GM19397 (cell line): Measurements from ENCODE around the gene WIF1.

Experiments
- ATAC-seq: cut with Tn5 transposase; IDR thresholded peaks from one replicate; pipeline ENCODE4 v1.9.1; 2021; ENCODE audit warnings: mild to moderate bottlenecking, moderate library complexity; ENCODE audit not compliant: unreplicated experiment

Gene WIF1, protein sequence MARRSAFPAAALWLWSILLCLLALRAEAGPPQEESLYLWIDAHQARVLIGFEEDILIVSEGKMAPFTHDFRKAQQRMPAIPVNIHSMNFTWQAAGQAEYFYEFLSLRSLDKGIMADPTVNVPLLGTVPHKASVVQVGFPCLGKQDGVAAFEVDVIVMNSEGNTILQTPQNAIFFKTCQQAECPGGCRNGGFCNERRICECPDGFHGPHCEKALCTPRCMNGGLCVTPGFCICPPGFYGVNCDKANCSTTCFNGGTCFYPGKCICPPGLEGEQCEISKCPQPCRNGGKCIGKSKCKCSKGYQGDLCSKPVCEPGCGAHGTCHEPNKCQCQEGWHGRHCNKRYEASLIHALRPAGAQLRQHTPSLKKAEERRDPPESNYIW

DNA sequence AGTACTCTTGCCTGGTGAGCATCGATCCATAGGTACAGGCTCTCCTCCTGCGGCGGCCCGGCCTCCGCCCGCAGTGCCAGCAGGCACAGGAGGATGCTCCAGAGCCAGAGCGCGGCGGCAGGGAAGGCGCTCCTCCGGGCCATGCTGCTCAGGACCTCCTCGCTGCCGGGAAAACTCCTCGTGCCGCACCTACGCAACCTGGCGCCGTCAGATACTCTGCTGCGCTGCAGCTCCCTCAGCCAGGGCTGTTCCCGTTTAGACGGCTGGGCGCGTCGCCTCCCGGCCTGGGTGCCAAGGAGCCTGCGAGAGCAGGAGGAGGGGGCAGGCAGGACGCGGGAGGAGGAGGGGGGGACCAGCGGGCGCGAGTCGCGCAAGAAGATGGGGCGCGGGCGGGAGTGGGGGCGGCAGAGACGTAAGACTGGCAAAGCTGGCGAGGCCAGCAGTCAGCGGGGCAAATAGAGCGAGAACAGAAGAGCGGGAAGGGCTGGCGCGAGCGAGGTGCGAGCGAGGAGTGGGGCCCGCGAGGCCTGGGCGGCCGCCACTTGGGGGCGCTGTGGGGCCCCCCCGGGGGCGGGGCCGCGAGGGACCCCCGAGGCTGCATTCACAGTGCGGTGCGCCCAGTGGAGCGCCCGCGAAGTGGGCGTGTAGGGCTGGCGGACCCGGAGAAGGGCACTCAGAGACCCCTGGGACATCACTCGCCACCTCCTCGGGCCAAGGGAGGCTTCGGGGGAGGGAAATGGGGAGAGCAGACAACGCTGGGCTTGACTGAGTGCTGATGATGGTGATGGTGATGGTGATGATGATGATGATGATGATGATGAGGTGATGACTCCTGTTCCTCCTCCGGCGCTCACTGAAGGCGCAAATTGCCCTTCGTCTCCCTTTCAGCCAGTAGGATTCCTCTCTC lies at the start of gene WIF1:
WIF1 (minus strand) TSS at position 257 of the 907 bp plus-strand sequence; CDS start at position 143, 114 bp downstream.
- peak; percentile 59 for ATAC-seq

GRCh38 chr12:65170209-65170881 lies 49.2 kb upstream of the WIF1 start:
- ATAC-seq = peak; percentile 46

DNA sequence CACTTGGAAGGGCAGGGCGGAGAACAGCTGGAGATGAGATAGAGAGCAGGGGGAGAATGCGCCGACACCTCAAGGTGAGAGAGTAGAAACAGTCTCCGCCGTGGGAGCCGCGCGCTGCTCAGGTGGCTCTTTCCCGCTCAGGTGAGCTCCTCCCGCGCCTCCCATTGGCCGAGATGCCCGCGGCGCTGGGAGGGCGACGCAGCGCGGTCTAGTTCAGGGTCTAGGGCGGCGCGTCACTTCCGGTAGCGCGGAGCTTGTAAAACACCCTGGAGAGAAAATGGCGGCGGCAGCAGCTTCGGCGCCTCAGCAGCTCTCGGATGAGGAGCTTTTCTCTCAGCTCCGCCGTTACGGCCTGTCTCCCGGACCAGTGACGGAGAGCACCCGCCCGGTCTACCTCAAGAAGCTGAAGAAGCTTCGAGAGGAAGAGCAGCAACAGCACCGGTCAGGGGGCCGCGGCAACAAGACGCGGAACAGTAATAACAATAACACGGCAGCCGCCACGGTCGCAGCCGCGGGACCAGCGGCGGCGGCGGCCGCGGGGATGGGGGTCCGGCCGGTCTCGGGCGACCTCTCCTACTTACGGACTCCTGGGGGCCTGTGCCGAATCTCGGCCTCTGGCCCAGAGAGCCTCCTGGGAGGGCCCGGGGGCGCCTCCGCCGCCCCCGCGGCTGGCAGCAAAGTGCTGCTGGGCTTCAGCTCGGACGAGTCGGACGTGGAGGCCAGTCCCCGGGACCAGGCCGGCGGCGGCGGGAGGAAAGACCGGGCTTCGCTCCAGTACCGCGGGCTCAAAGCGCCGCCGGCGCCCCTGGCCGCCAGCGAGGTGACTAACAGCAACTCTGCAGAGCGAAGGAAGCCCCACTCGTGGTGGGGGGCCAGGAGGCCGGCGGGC lies 48.5 kb upstream of the WIF1 start, which contains the start of gene LEMD3:
LEMD3 (plus strand) TSS at position 264 of the 889 bp plus-strand sequence; CDS start at position 278, 14 bp downstream.
- ATAC-seq = peak; percentile 91

GRCh38 chr12:65168681-65169319 lies 47.7 kb upstream of the WIF1 start:
- no peak for ATAC-seq

DNA sequence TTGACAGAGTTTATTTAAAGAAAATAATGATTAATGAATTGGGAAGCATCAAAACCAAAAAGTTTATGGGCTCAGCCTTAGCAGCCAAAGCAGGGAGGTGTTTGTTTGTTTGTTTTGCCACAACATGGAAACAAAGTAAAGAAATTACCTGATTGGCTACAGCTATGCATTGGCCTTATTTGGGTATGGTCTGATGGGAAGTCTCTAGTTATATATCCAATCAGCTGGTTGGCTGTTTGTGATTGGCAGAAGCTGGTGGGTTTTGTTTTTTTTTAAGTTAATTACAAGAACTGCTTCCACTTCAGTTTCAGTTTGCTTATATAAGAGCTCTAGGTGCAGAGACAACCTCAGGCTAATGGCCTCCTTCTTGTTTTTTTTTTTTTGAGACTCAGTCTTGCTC lies 43.7 kb upstream of the WIF1 start:
- no peak for ATAC-seq

DNA sequence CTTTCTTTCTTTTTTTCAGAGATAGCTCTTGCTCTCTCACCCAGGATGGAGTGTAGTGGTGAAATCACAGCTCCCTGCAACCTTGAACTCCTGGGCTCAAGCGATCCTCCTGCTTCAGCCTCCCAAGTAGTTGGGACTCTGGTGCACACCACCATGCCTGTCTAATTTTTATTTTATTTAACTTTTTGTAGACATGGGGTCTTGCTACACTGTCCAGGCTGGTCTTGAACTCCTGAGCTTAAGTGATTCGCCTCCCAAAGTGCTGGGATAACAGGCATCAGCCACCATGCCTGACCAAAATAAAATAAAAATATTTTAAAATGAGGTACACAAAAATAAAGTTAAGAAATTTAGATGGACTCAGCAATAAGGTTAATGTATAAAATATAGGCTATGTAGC lies 43.1 kb upstream of the WIF1 start:
- no peak for ATAC-seq

DNA sequence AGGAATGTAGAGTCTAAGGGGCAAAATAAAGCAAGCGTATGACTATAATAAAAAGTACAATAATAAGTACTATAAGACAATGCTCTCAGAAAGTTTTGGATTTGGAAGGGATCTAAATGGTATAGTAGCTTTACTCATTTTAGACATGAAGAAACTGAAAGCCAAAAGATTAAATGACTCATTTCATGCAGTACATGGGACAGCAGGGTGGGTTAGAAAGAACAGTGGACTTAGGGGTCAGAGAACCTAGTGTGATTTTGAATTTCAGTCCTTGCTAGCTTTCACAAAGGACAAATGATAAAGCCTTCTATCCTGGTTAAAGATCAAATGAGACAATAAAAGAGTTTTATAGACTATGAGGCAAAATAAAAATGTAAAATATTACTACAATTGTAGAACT lies 41.5 kb upstream of the WIF1 start:
- ATAC-seq = no peak

DNA sequence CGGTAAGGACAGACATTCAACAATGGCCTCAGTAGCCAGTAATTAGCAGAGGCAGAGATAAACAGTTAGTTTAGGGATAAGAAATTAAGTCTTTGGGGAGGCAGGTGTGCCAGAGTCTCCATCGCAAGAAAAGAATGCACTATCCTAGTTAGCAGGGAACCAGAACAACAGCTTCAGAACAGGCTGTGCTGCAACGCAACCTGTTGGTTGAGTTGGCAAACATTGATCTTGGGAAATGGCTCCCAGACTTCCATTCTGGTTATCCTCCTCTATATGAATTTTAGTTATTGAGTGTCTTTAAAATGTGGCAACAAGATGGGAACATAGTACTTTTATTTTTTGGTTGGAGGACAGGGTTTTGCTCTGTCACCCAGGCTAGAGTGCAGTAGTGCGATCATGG lies 36.0 kb upstream of the WIF1 start:
- no peak for ATAC-seq

DNA sequence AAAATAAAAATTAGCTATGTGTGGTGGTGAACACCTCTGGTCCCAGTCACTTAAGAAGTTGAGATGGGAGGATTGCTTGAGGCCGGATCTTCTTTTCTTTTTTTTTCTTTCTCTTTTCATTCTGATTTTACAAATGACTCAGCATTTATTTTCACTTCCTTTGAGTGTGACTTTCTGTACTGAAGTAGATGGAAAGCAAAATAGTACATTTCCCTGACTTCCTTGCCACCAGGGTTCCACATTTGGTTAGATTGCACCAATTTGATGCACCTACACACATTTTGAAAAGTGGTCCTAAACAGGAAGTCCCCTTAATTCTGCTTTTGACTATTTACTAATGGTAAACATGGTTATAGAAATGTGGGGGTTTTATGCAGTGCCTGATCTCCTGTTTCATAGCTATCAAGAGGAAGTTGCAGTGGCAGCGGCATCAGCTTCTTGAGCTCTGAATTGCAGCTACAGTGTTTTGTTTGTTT lies 35.3 kb upstream of the WIF1 start:
- ATAC-seq = peak; percentile 82

DNA sequence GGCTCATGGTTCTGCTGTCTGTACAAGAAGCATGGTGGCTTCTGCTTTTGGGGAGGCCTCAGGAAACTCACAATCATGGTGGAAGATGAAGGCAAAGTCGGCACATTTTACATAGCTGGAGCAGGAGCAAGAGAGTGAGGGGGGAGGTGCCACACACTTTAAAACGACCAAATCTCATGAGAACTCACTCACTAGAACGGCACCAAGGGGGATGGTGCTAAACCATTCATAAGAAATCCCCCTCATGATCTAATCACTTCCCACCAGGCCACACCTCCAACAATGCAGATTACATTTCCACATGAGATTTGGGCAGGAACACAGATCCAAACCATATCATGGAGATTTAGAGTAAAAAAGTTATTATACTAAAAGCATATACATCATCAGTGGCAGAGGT lies 34.7 kb upstream of the WIF1 start:
- peak; percentile 30 for ATAC-seq

DNA sequence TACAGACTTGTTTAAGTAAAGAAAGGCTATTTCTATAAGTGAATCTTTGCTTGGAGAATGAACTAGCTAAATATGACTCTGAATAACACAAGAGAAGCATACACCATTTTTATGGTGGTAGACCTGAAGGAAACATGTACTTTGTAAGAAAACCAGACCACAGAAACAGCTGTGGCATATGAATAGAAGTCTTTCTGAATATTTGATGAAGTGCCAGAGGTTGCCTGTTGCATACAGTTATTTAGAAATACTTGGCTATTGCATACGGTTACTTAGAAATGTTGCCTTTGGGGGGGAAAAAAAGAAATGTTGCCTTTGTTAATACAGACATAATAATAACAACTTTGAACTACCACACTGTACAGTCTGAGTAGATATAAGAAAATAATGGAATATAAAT lies 31.5 kb upstream of the WIF1 start:
- ATAC-seq = no peak

- ATAC-seq = no peak
Measured at GRCh38 chr12:65152012-65152411, 30.9 kb upstream of the WIF1 start.

- ATAC-seq = no peak
Measured at GRCh38 chr12:65147312-65147905, 26.3 kb upstream of the WIF1 start.

DNA sequence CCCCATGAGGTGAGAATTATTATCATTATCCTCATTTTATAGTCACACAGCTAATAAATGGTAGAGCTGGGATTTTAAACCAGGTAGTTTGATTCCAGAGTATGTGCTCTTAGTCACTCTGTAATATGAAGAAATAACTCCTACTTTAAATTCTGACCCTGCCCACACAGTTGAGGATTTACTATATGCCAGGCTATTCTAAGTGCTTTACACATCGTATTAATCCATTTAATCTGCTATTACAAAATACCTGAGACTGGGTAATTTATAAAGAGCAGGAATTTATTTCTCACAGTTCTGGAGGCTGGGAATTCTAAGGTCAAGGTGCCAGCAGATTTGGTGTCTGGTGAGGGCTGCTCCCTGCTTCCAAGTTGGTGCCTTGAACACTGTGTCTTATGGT lies 19.6 kb upstream of the WIF1 start:
- ATAC-seq = no peak

- ATAC-seq = no peak
Measured at GRCh38 chr12:65139389-65139788, 18.3 kb upstream of the WIF1 start.

DNA sequence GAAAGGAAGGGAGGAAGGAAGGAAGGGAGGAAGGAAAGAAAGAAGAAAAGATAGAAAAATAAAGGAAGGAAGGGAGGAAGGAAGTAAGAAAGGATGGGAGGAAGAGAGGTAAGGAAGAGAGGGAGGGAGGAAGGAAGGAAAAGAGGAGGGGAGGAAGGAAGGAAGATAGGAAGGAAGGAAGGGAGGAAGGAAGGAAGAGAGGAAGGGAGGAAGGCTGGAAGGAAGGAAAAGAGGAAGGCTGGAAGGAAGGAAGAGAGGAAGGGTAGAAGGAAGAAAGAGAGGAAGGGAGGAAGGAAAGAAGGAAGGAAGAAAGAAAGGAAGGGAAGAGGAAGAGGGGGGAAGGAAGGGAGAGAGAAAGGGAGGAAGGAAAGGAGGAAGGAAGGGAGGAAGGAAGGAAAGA lies 12.8 kb upstream of the WIF1 start:
- no peak for ATAC-seq

DNA sequence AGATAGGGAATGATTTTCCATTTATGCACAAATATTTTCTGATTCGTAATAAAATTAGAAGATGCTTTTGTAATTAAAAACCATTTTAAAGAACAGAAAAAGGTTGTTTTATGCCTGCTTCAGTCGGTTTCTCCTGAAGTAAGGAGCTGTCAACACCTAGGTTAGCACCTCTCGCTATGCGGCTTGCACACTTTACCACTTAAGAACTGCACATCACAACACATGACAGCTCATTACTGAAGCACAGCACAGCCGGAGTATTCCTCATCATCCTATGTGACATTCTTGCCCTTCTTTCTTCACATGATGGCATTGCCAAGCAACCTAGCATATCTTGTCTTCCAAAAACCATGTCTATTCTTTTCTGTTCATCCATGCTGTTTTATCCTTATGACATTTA lies 5.4 kb upstream of the WIF1 start:
- ATAC-seq = no peak

DNA sequence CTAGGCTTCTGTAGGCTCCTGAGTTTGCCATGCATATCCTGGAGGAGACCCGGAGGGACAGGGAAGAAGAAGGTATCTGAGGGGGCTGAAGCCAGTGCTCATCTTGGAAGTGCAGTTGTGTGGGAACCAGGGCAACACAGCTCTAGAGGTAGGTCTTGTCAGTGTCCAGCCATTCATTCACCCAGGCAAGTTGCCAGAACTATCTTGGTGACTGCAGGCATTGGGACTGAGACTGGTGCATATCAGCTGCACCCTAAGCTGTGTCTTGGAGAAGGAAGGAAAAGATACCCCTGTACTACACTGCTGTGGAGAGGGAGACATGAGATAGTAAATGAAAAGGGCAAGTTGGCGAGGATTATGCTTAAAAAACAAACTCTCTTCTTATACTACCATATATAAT lies 4.9 kb upstream of the WIF1 start:
- no peak for ATAC-seq

- no peak for ATAC-seq
Measured at GRCh38 chr12:65125247-65125646, 4.1 kb upstream of the WIF1 start.
